ENCODE results near the gene OSTM1. TPM values are rescaled to one million over a fixed set of nuclear protein-coding genes. Genes with fewer than 3 reads are reported as not detected.

Gene OSTM1
- total and polyA plus RNA-seq, 10 donors = 12.5 to 146 (median 57.0) TPM

DNA sequence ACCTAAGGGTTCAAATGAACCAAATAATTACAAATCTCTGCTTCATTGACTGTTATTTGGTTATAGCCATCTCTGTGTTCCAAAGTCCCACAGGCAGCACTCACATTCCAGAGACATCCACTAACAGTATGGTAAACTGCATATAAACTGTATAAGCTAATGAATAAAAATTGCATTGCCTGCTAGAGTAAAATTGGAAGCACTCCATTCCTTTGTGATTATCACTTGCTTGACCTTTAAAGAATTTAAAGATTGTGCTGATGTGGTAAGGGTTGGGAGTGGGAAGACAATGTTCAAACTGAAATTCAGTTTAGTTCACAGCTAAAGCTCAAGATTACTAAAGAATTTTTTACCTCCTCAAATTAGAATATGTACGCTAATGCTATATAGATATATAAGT lies 31.0 kb upstream of the OSTM1 start:
- DNase-seq = no peak
- Histone ChIP-seq H3K36me3 (no peaks in the 10 kb centered on the region), H3K4me1 (no peaks in the 10 kb centered on the region), H3K27ac (no peak overlapping the region), H3K4me3 (no peak overlapping the region), H3K27me3 (replicated peaks in 1 of 7) (peaks cover 0 to 16% (median 0%) of the 10 kb centered on the region in 7 donors), H3K9me3 (no peaks in the 10 kb centered on the region)
- no peak for TF ChIP-seq POLR2AphosphoS5 (IDR thresholded peaks at IDR 0.05)
- TF ChIP-seq POLR2A (IDR thresholded peaks at IDR 0.05) = no peak
- TF ChIP-seq, protein P1, sequence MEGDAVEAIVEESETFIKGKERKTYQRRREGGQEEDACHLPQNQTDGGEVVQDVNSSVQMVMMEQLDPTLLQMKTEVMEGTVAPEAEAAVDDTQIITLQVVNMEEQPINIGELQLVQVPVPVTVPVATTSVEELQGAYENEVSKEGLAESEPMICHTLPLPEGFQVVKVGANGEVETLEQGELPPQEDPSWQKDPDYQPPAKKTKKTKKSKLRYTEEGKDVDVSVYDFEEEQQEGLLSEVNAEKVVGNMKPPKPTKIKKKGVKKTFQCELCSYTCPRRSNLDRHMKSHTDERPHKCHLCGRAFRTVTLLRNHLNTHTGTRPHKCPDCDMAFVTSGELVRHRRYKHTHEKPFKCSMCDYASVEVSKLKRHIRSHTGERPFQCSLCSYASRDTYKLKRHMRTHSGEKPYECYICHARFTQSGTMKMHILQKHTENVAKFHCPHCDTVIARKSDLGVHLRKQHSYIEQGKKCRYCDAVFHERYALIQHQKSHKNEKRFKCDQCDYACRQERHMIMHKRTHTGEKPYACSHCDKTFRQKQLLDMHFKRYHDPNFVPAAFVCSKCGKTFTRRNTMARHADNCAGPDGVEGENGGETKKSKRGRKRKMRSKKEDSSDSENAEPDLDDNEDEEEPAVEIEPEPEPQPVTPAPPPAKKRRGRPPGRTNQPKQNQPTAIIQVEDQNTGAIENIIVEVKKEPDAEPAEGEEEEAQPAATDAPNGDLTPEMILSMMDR (IDR thresholded peaks at IDR 0.05 in 8 of 11, conservative IDR thresholded peaks at IDR 0.05 in 3 of 11) = no peak
- 86 to 100% (median 90%) methylated on average over 1 of the region's 1 CpG for WGBS, 5 donors
- intact Hi-C loops (cut with DNase I; ENCODE audit: low total_unique reads) = no loop called here

DNA sequence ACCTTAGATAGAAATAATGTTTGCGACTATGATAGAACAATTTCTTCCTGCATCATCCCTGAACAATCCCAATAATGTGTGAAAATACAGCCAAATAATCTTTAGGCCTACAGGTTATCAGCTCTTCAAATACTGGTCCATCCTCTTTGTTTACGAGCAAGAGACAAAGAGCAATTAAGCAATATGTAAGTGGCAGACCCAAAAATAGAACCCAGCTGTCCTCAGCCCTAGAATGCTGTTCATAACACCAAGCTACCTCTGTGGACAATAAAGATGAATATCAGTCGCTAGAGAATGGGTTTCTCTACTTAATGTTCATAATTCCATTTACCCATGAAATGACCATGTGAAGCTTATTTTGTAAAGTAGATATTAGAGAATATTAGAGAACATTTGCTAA lies 28.4 kb upstream of the OSTM1 start:
- TF ChIP-seq POLR2AphosphoS5 (IDR thresholded peaks at IDR 0.05) (no peak), POLR2A (IDR thresholded peaks at IDR 0.05) (no peak)
- TF ChIP-seq, protein P1 (IDR thresholded peaks at IDR 0.05 in 8 of 11, conservative IDR thresholded peaks at IDR 0.05 in 3 of 11) = no peak
- peaks cover 0 to 4% (median 0%) of the 10 kb centered on the region in 8 donors for H3K9me3 ChIP-seq
- no peak overlapping the region for H3K27ac ChIP-seq
- peaks cover 0 to 6% (median 0%) of the 10 kb centered on the region in 7 donors for H3K27me3 ChIP-seq (replicated peaks in 1 of 7)
- no peaks in the 10 kb centered on the region for H3K36me3 ChIP-seq
- intact Hi-C loops (cut with DNase I; ENCODE audit: low total_unique reads) = no loop called here
- H3K4me3 ChIP-seq = no peak overlapping the region
- DNase-seq = no peak
- H3K4me1 ChIP-seq = no peaks in the 10 kb centered on the region
- WGBS, 5 donors = 84 to 94% (median 89%) methylated on average over 3 of the region's 3 CpGs

DNA sequence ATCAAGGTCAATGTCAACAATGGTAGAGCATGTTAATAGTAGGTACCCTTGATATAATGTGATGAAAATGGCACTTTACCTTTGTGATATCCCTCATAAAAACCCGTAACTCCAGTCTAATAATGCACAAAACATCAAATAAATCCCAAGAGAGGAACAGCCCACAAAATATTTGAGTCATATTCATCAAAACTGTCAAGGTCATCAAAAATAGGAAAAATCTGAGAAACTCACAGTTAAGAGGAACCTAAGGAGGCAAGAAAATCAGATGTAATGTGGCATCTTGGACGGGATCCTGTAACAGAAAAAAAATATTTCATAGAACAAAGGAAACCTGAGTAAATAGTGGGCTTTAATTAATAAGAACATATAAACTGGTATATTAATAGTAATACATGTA lies 25.5 kb upstream of the OSTM1 start:
- TF ChIP-seq POLR2A (IDR thresholded peaks at IDR 0.05) (no peak), POLR2AphosphoS5 (IDR thresholded peaks at IDR 0.05) (no peak)
- TF ChIP-seq, protein P1 (IDR thresholded peaks at IDR 0.05 in 8 of 11, conservative IDR thresholded peaks at IDR 0.05 in 3 of 11) = no peak
- H3K9me3 ChIP-seq = peaks cover 0 to 4% (median 0%) of the 10 kb centered on the region in 8 donors
- no peaks in the 10 kb centered on the region for H3K36me3 ChIP-seq
- no peak overlapping the region for H3K4me3 ChIP-seq
- H3K27me3 ChIP-seq (replicated peaks in 1 of 7) = peaks cover 0 to 11% (median 0%) of the 10 kb centered on the region in 7 donors
- no peak for DNase-seq
- intact Hi-C loops (cut with DNase I; ENCODE audit: low total_unique reads) = no loop called here
- no peak overlapping the region for H3K27ac ChIP-seq
- H3K4me1 ChIP-seq = no peaks in the 10 kb centered on the region
- 83 to 95% (median 91%) methylated on average over 2 of the region's 2 CpGs for WGBS, 5 donors

DNA sequence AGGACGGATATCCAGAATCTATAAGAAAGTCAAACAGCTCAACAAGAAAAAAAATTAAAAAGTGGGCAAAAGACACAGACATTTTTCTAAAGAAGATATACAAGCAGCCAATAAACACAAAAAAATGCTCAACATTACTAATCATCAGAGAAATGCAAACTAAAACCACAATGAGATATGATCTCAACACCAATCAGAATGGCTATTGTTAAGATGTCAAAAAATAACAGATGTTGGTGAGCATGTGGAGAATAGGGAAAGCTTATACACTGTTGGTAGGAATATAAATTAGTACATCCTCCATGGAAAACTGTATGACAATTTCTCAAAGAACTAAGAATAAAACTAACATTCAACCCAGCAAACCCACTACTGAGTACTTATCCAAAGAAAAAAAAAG lies 23.3 kb upstream of the OSTM1 start:
- H3K27ac ChIP-seq = no peak overlapping the region
- 87 to 100% (median 100%) methylated on average over 1 of the region's 1 CpG for WGBS, 5 donors
- no peaks in the 10 kb centered on the region for H3K36me3 ChIP-seq
- H3K4me1 ChIP-seq = no peaks in the 10 kb centered on the region
- intact Hi-C loops (cut with DNase I; ENCODE audit: low total_unique reads) = no loop called here
- no peak for DNase-seq
- H3K4me3 ChIP-seq = no peak overlapping the region
- TF ChIP-seq, protein P1 (IDR thresholded peaks at IDR 0.05 in 8 of 11, conservative IDR thresholded peaks at IDR 0.05 in 3 of 11) = no peak
- TF ChIP-seq POLR2AphosphoS5 (IDR thresholded peaks at IDR 0.05) = no peak
- no peak for TF ChIP-seq POLR2A (IDR thresholded peaks at IDR 0.05)
- peaks cover 0 to 28% (median 0%) of the 10 kb centered on the region in 7 donors for H3K27me3 ChIP-seq (replicated peaks in 1 of 7)
- peaks cover 0 to 4% (median 0%) of the 10 kb centered on the region in 8 donors for H3K9me3 ChIP-seq
